Common myeloid progenitor, CD34-positive (primary cell): ENCODE data around the gene DTNB.

Experiments
- CTCF ChIA-PET: fragments of 350-600 bp; sonication (Branson Sonifier 250); formaldehyde crosslinking; loops from one replicate; lab custom pipeline; 2021; ENCODE audit warnings: antibody characterized with exemption; lab: Charles Lee
- POLR2A ChIA-PET: fragments of 350-600 bp; sonication (Branson Sonifier 250); formaldehyde crosslinking; loops from one replicate; lab custom pipeline; 2021; ENCODE audit warnings: antibody characterized with exemption; lab: Charles Lee
- DNase-seq, 3 donors: peaks; one replicate each; pipeline versions ENCODE4 v3.0.0 to v3.0.0-alpha.2; 2013
- H3K27ac ChIP-seq, 2 experiments: 1 replicate in 1 of 2; 2 replicates in 1 of 2; pipeline ENCODE4 v1.7.0; 2013; ENCODE audit warnings: inconsistent platforms in 2 of 2, low read length in 2 of 2, mild to moderate bottlenecking in 2 of 2, low read depth in 1 of 2, moderate library complexity in 1 of 2; ENCODE audit not compliant: severe bottlenecking in 2 of 2, insufficient read depth in 1 of 2, poor library complexity in 1 of 2
- H3K27me3 ChIP-seq, 5 experiments: replicated peaks in 2 of 5; 1 replicate in 3 of 5; 2 replicates in 2 of 5; pipeline versions ENCODE4 v1.6.1 to v1.7.0; 2013; ENCODE audit warnings: low read length in 4 of 5, mild to moderate bottlenecking in 2 of 5, moderate library complexity in 2 of 5, inconsistent platforms in 1 of 5; ENCODE audit not compliant: insufficient read depth in 5 of 5, control insufficient read depth in 4 of 5
- H3K36me3 ChIP-seq, 4 experiments: 1 replicate in 2 of 4; 2 replicates in 2 of 4; pipeline versions ENCODE4 v1.6.1 to v1.7.0; 2013; ENCODE audit warnings: low read length in 3 of 4, control low read depth in 1 of 4, mild to moderate bottlenecking in 1 of 4; ENCODE audit not compliant: control insufficient read depth in 4 of 4, insufficient read depth in 4 of 4
- H3K4me1 ChIP-seq, 4 experiments: 1 replicate in 3 of 4; 2 replicates in 1 of 4; pipeline versions ENCODE4 v1.6.1 to v1.7.1; 2013; ENCODE audit warnings: low read length in 3 of 4, mild to moderate bottlenecking in 3 of 4, control low read depth in 1 of 4, inconsistent platforms in 1 of 4, moderate library complexity in 1 of 4; ENCODE audit not compliant: control insufficient read depth in 4 of 4, insufficient read depth in 4 of 4; ENCODE audit errors: control extremely low read depth in 1 of 4
- H3K4me3 ChIP-seq, 7 experiments: 1 replicate in 4 of 7; 2 replicates in 3 of 7; pipeline versions ENCODE4 v1.5.1 to v1.7.0; 2013; ENCODE audit warnings: mild to moderate bottlenecking in 7 of 7, low read length in 6 of 7, moderate library complexity in 6 of 7, inconsistent platforms in 2 of 7, low read depth in 2 of 7, control low read depth in 1 of 7; ENCODE audit not compliant: insufficient read depth in 4 of 7, control insufficient read depth in 1 of 7; ENCODE audit errors: extremely low read depth in 1 of 7
- H3K9me3 ChIP-seq, 5 experiments: 1 replicate in 4 of 5; 2 replicates in 1 of 5; pipeline versions ENCODE4 v1.6.1 to v1.7.1; 2013; ENCODE audit warnings: low read length in 4 of 5, mild to moderate bottlenecking in 2 of 5, inconsistent platforms in 1 of 5, low read depth in 1 of 5, moderate library complexity in 1 of 5; ENCODE audit not compliant: control insufficient read depth in 4 of 5, insufficient read depth in 2 of 5; ENCODE audit errors: control extremely low read depth in 1 of 5
- WGBS: methylation state at CpG from one replicate; pipeline ENCODE4 v1.1.5; 2013; ENCODE audit not compliant: insufficient coverage; 5-methylcytosine and 5-hydroxymethylcytosine counted together

Gene DTNB

GRCh38 chr2:25494616-25495015, 178.8 kb downstream of the DTNB start:
- Histone ChIP-seq H3K27ac (no peak overlapping the region), H3K9me3 (no peaks in the 10 kb centered on the region), H3K4me1 (peaks cover 0 to 24% (median 10%) of the 10 kb centered on the region in 4 experiments), H3K4me3 (no peak overlapping the region), H3K27me3 (no peaks in the 10 kb centered on the region), H3K36me3 (no peaks in the 10 kb centered on the region)
- CTCF ChIA-PET: no interaction called here
- POLR2A ChIA-PET: no interaction called here
- no peak for DNase-seq
- WGBS: 100% methylated on average over 1 of the region's 2 CpGs

GRCh38 chr2:25493207-25493606, 180.2 kb downstream of the DTNB start:
- ChIA-PET CTCF (interaction anchor here (1.0 to 1.4 kb wide), 3 partner anchors 15 to 108 kb away, joined by 3 read pairs; no protein-coding TSS in a partner anchor), POLR2A (no interaction called here)
- no peaks in the 10 kb centered on the region for H3K27me3 ChIP-seq
- WGBS: no CpG with 5 or more reads among the region's 1 CpG
- H3K9me3 ChIP-seq: no peaks in the 10 kb centered on the region
- no peak overlapping the region for H3K4me3 ChIP-seq
- H3K36me3 ChIP-seq: no peaks in the 10 kb centered on the region
- H3K4me1 ChIP-seq: peaks cover 0 to 24% (median 11%) of the 10 kb centered on the region in 4 experiments
- H3K27ac ChIP-seq: no peak overlapping the region
- no peak for DNase-seq

DNA sequence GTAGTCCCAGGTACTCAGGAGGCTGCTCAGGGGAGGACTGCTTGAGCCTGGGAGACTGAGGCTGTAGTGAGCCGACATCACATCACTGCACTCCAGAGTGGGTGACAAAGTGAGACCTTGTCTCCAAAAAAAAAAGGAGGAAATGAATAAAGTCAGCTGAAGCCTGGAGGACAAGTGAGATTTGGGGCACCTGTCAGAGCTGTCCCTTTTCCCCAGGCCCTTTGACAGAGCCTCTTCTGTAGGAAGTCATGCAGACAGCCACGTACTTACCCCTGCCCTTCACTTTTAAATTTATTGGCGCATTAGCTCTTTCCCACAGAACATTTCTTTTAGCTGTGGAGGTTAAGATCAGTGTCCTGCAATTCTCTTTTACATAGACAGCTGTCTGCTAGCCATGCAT, 180.7 kb downstream of the DTNB start:
- Histone ChIP-seq H3K4me1 (peaks cover 0 to 24% (median 11%) of the 10 kb centered on the region in 4 experiments), H3K27me3 (no peaks in the 10 kb centered on the region), H3K4me3 (no peak overlapping the region), H3K36me3 (no peaks in the 10 kb centered on the region), H3K27ac (no peak overlapping the region), H3K9me3 (no peaks in the 10 kb centered on the region)
- ChIA-PET CTCF (interaction anchor here (1.0 to 1.4 kb wide), 3 partner anchors 14 to 107 kb away, joined by 3 read pairs; no protein-coding TSS in a partner anchor), POLR2A (no interaction called here)
- WGBS: 86% methylated on average over 2 of the region's 3 CpGs
- DNase-seq: no peak

- no peak for DNase-seq
- POLR2A ChIA-PET: no interaction called here
- CTCF ChIA-PET: interaction anchor here (1.4 kb wide), 1 partner anchor 14 kb away, joined by 3 read pairs; no protein-coding TSS in a partner anchor
- no peaks in the 10 kb centered on the region for H3K9me3 ChIP-seq
- H3K27me3 ChIP-seq: no peaks in the 10 kb centered on the region
- peaks cover 0 to 24% (median 11%) of the 10 kb centered on the region in 4 experiments for H3K4me1 ChIP-seq
- H3K36me3 ChIP-seq: no peaks in the 10 kb centered on the region
- 93% methylated on average over 2 of the region's 6 CpGs for WGBS
- no peak overlapping the region for H3K27ac ChIP-seq
- no peak overlapping the region for H3K4me3 ChIP-seq
These were observed 181.3 kb downstream of the DTNB start for GRCh38 chr2:25491966-25492532.

- Histone ChIP-seq H3K4me1 (peaks cover 0 to 24% (median 11%) of the 10 kb centered on the region in 4 experiments), H3K27me3 (no peaks in the 10 kb centered on the region), H3K36me3 (no peaks in the 10 kb centered on the region), H3K27ac (no peak overlapping the region), H3K9me3 (no peaks in the 10 kb centered on the region), H3K4me3 (no peak overlapping the region)
- 100% methylated on average over 2 of the region's 6 CpGs for WGBS
- peak in 1 of 3 donors; percentile 33 for DNase-seq
- ChIA-PET CTCF (interaction anchor here (1.0 kb wide), 1 partner anchor 210 kb away, joined by 3 read pairs; no protein-coding TSS in a partner anchor), POLR2A (no interaction called here)
These were observed 182.2 kb downstream of the DTNB start for GRCh38 chr2:25491003-25491696.

GRCh38 chr2:25490217-25490616, 183.2 kb downstream of the DTNB start:
- POLR2A ChIA-PET: no interaction called here

GRCh38 chr2:25489631-25490030, 183.7 kb downstream of the DTNB start:
- POLR2A ChIA-PET: interaction anchor here (0.7 kb wide), 1 partner anchor 999 kb away, joined by 3 read pairs; the partner anchor contains the start of gene NCOA1
- Histone ChIP-seq H3K27ac (no peak overlapping the region), H3K4me1 (peaks cover 0 to 24% (median 10%) of the 10 kb centered on the region in 4 experiments), H3K36me3 (no peaks in the 10 kb centered on the region), H3K27me3 (no peaks in the 10 kb centered on the region), H3K9me3 (no peaks in the 10 kb centered on the region), H3K4me3 (no peak overlapping the region)
- CTCF ChIA-PET: no interaction called here
- WGBS: no CpG with 5 or more reads among the region's 1 CpG
- DNase-seq: peak in 2 of 3 donors; percentile 52 to 64

More at GRCh38 chr2:25490217-25490616, 183.2 kb downstream of the DTNB start:
- 63% methylated on average over 2 of the region's 3 CpGs for WGBS
- H3K27me3 ChIP-seq: no peaks in the 10 kb centered on the region
- no peaks in the 10 kb centered on the region for H3K9me3 ChIP-seq
- H3K4me3 ChIP-seq: peak overlapping the region in 2 of 7 experiments; percentile 46 to 51
- H3K27ac ChIP-seq: peak overlapping the region in 1 of 2 experiments; percentile 31
- H3K4me1 ChIP-seq: peaks cover 0 to 24% (median 10%) of the 10 kb centered on the region in 4 experiments
- DNase-seq: peak in 2 of 3 donors; percentile 49 to 60
- H3K36me3 ChIP-seq: no peaks in the 10 kb centered on the region
- CTCF ChIA-PET: interaction anchor here (1.0 kb wide), 1 partner anchor 211 kb away, joined by 3 read pairs; no protein-coding TSS in a partner anchor
